ENCODE measurements around the gene ATIC. TPM values are rescaled to one million over a fixed set of nuclear protein-coding genes. Genes with fewer than 3 reads are reported as not detected.
A peak's percentile ranks its signal among the peaks of the same experiment; 100 is the strongest.
"Not testable (repeated sequence)": the region's sequence is repeated elsewhere in the genome, so short reads cannot be mapped to it uniquely, and the experiment has no call there.

Gene ATIC
- polyA plus RNA-seq, 3 donors from 2014 or later, result 97.5 to 106 (median 103) TPM

GRCh38 chr2:215286309-215286708 is 25.6 kb upstream of the ATIC start:
- DNase-seq, result no peak
- Mint-ChIP-seq H3K36me3 (no peaks in the 10 kb centered on the region), H3K27ac (no peak overlapping the region), H3K4me1 (no peaks in the 10 kb centered on the region), H3K9me3 (no peaks in the 10 kb centered on the region), H3K27me3 (ENCODE audit: low read depth in 3 of 3) (peaks cover 0 to 3% (median 3%) of the 10 kb centered on the region in 3 donors), H3K4me3 (no peak overlapping the region)

GRCh38 chr2:215288112-215288815 is 23.6 kb upstream of the ATIC start:
- H3K9me3 Mint-ChIP-seq, result no peaks in the 10 kb centered on the region
- H3K27ac Mint-ChIP-seq, result no peak overlapping the region
- no peak overlapping the region for H3K4me3 Mint-ChIP-seq
- no peak for DNase-seq
- no peaks in the 10 kb centered on the region for H3K36me3 Mint-ChIP-seq
- peaks cover 0 to 3% (median 3%) of the 10 kb centered on the region in 3 donors for H3K27me3 Mint-ChIP-seq (ENCODE audit: low read depth in 3 of 3)
- no peaks in the 10 kb centered on the region for H3K4me1 Mint-ChIP-seq

- no peak for DNase-seq
- Mint-ChIP-seq H3K4me3 (no peak overlapping the region), H3K27ac (no peak overlapping the region), H3K9me3 (no peaks in the 10 kb centered on the region), H3K27me3 (ENCODE audit: low read depth in 3 of 3) (peaks cover 1 to 5% (median 3%) of the 10 kb centered on the region in 3 donors), H3K36me3 (no peaks in the 10 kb centered on the region), H3K4me1 (no peaks in the 10 kb centered on the region)
Observed at GRCh38 chr2:215290980-215291599, 20.8 kb upstream of the ATIC start.

- Mint-ChIP-seq H3K9me3 (no peaks in the 10 kb centered on the region), H3K4me1 (no peaks in the 10 kb centered on the region), H3K27ac (peak overlapping the region in 1 of 6 donors; percentile 29), H3K4me3 (no peak overlapping the region), H3K27me3 (ENCODE audit: low read depth in 3 of 3) (peaks cover 1 to 5% (median 1%) of the 10 kb centered on the region in 3 donors), H3K36me3 (no peaks in the 10 kb centered on the region)
- no peak for DNase-seq
Observed at GRCh38 chr2:215293879-215294278, 18.0 kb upstream of the ATIC start.

GRCh38 chr2:215299337-215299859 is 12.5 kb upstream of the ATIC start:
- DNase-seq, result no peak
- Mint-ChIP-seq H3K27me3 (ENCODE audit: low read depth in 3 of 3) (peaks cover 1 to 6% (median 3%) of the 10 kb centered on the region in 3 donors), H3K4me3 (no peak overlapping the region), H3K4me1 (no peaks in the 10 kb centered on the region), H3K27ac (no peak overlapping the region), H3K36me3 (peaks cover 0 to 9% (median 0%) of the 10 kb centered on the region in 3 donors), H3K9me3 (peaks cover 0 to 7% (median 0%) of the 10 kb centered on the region in 6 donors)

- Mint-ChIP-seq H3K36me3 (peaks cover 0 to 12% (median 0%) of the 10 kb centered on the region in 3 donors), H3K4me1 (no peaks in the 10 kb centered on the region), H3K27ac (no peak overlapping the region), H3K4me3 (no peak overlapping the region), H3K27me3 (ENCODE audit: low read depth in 3 of 3) (peaks cover 2 to 5% (median 5%) of the 10 kb centered on the region in 3 donors), H3K9me3 (peaks cover 0 to 7% (median 0%) of the 10 kb centered on the region in 6 donors)
- no peak for DNase-seq
Observed at GRCh38 chr2:215301994-215302393, 9.9 kb upstream of the ATIC start.

- DNase-seq; H3K9me3 Mint-ChIP-seq; H3K27me3 Mint-ChIP-seq (ENCODE audit: low read depth in 3 of 3): not testable (repeated sequence)
- Mint-ChIP-seq H3K4me1 (peaks cover 26 to 27% of the 10 kb centered on the region in 2 donors), H3K27ac (peak overlapping the region; percentile 75 to 88 (median 82)), H3K4me3 (peak overlapping the region; percentile 87 to 93 (median 89)), H3K36me3 (peaks cover 0 to 12% (median 3%) of the 10 kb centered on the region in 3 donors)
Observed at GRCh38 chr2:215311259-215311624, 617 bp upstream of the ATIC start.

- no peak for DNase-seq
- Mint-ChIP-seq H3K4me3 (peak overlapping the region; percentile 39 to 95 (median 87)), H3K4me1 (peaks cover 27 to 34% of the 10 kb centered on the region in 2 donors), H3K36me3 (peaks cover 0 to 15% (median 3%) of the 10 kb centered on the region in 3 donors), H3K27ac (peak overlapping the region in 4 of 6 donors; percentile 80 to 96 (median 89)), H3K9me3 (peaks cover 0 to 2% (median 0%) of the 10 kb centered on the region in 6 donors), H3K27me3 (ENCODE audit: low read depth in 3 of 3) (peaks cover 3 to 8% (median 7%) of the 10 kb centered on the region in 3 donors)
Observed at GRCh38 chr2:215313255-215313613, 1.4 kb downstream of the ATIC start.

GRCh38 chr2:215314896-215315295 is 3.0 kb downstream of the ATIC start:
- H3K4me3 Mint-ChIP-seq, result no peak overlapping the region
- peaks cover 0 to 2% (median 0%) of the 10 kb centered on the region in 6 donors for H3K9me3 Mint-ChIP-seq
- DNase-seq, result no peak
- peak overlapping the region in 1 of 6 donors; percentile 34 for H3K27ac Mint-ChIP-seq
- peaks cover 3 to 8% (median 7%) of the 10 kb centered on the region in 3 donors for H3K27me3 Mint-ChIP-seq (ENCODE audit: low read depth in 3 of 3)
- peaks cover 0 to 26% (median 9%) of the 10 kb centered on the region in 3 donors for H3K36me3 Mint-ChIP-seq
- peaks cover 27 to 40% of the 10 kb centered on the region in 2 donors for H3K4me1 Mint-ChIP-seq

- Mint-ChIP-seq H3K4me3 (no peak overlapping the region), H3K36me3 (peaks cover 3 to 30% (median 11%) of the 10 kb centered on the region in 3 donors), H3K27ac (no peak overlapping the region), H3K9me3 (no peaks in the 10 kb centered on the region), H3K27me3 (ENCODE audit: low read depth in 3 of 3) (peaks cover 3 to 8% (median 7%) of the 10 kb centered on the region in 3 donors), H3K4me1 (peaks cover 29 to 44% of the 10 kb centered on the region in 2 donors)
- DNase-seq, result no peak
Observed at GRCh38 chr2:215315301-215315700, 3.4 kb downstream of the ATIC start.

GRCh38 chr2:215316336-215316735 is 4.5 kb downstream of the ATIC start:
- peaks cover 38 to 54% of the 10 kb centered on the region in 2 donors for H3K4me1 Mint-ChIP-seq
- H3K36me3 Mint-ChIP-seq, result peaks cover 10 to 38% (median 19%) of the 10 kb centered on the region in 3 donors
- no peak overlapping the region for H3K4me3 Mint-ChIP-seq
- DNase-seq, result no peak
- no peaks in the 10 kb centered on the region for H3K9me3 Mint-ChIP-seq
- H3K27me3 Mint-ChIP-seq (ENCODE audit: low read depth in 3 of 3), result peaks cover 3 to 6% (median 6%) of the 10 kb centered on the region in 3 donors
- peak overlapping the region in 1 of 6 donors; percentile 13 for H3K27ac Mint-ChIP-seq

GRCh38 chr2:215319500-215319899 is 7.6 kb downstream of the ATIC start:
- H3K27ac Mint-ChIP-seq, result peak overlapping the region in 1 of 6 donors; percentile 14
- H3K36me3 Mint-ChIP-seq, result peaks cover 10 to 49% (median 29%) of the 10 kb centered on the region in 3 donors
- H3K4me3 Mint-ChIP-seq, result no peak overlapping the region
- H3K27me3 Mint-ChIP-seq (ENCODE audit: low read depth in 3 of 3), result no peaks in the 10 kb centered on the region
- H3K4me1 Mint-ChIP-seq, result peaks cover 22 to 45% of the 10 kb centered on the region in 2 donors
- no peaks in the 10 kb centered on the region for H3K9me3 Mint-ChIP-seq
- DNase-seq, result no peak

GRCh38 chr2:215320102-215320501 is 8.2 kb downstream of the ATIC start:
- peak overlapping the region in 5 of 6 donors; percentile 58 to 85 (median 60) for H3K27ac Mint-ChIP-seq
- H3K4me3 Mint-ChIP-seq, result peak overlapping the region in 2 of 5 donors; percentile 42 to 51
- H3K9me3 Mint-ChIP-seq, result no peaks in the 10 kb centered on the region
- no peak for DNase-seq
- peaks cover 23 to 51% of the 10 kb centered on the region in 2 donors for H3K4me1 Mint-ChIP-seq
- peaks cover 13 to 48% (median 29%) of the 10 kb centered on the region in 3 donors for H3K36me3 Mint-ChIP-seq
- H3K27me3 Mint-ChIP-seq (ENCODE audit: low read depth in 3 of 3), result no peaks in the 10 kb centered on the region

- DNase-seq, result no peak
- no peaks in the 10 kb centered on the region for H3K9me3 Mint-ChIP-seq
- peaks cover 23 to 52% of the 10 kb centered on the region in 2 donors for H3K4me1 Mint-ChIP-seq
- H3K27ac Mint-ChIP-seq, result peak overlapping the region in 4 of 6 donors; percentile 0 to 67 (median 28)
- peaks cover 15 to 49% (median 29%) of the 10 kb centered on the region in 3 donors for H3K36me3 Mint-ChIP-seq
- peak overlapping the region in 4 of 5 donors; percentile 12 to 27 (median 17) for H3K4me3 Mint-ChIP-seq
- no peaks in the 10 kb centered on the region for H3K27me3 Mint-ChIP-seq (ENCODE audit: low read depth in 3 of 3)
Observed at GRCh38 chr2:215320679-215321078, 8.8 kb downstream of the ATIC start.

Data from immature natural killer cell (primary cell).